HG02970 (cell line): Measurements from ENCODE around the gene ALDH9A1.
A peak's percentile ranks its signal among the peaks of the same experiment; 100 is the strongest.
"Not testable (repeated sequence)": the region's sequence is repeated elsewhere in the genome, so short reads cannot be mapped to it uniquely, and the experiment has no call there.

Source experiments
- ATAC-seq: cut with Tn5 transposase; IDR thresholded peaks from one replicate; pipeline ENCODE4 v1.9.1; 2021; ENCODE audit warnings: mild to moderate bottlenecking, moderate library complexity, moderate number of reproducible peaks; ENCODE audit not compliant: unreplicated experiment, low FRiP score

The ALDH9A1 gene

DNA sequence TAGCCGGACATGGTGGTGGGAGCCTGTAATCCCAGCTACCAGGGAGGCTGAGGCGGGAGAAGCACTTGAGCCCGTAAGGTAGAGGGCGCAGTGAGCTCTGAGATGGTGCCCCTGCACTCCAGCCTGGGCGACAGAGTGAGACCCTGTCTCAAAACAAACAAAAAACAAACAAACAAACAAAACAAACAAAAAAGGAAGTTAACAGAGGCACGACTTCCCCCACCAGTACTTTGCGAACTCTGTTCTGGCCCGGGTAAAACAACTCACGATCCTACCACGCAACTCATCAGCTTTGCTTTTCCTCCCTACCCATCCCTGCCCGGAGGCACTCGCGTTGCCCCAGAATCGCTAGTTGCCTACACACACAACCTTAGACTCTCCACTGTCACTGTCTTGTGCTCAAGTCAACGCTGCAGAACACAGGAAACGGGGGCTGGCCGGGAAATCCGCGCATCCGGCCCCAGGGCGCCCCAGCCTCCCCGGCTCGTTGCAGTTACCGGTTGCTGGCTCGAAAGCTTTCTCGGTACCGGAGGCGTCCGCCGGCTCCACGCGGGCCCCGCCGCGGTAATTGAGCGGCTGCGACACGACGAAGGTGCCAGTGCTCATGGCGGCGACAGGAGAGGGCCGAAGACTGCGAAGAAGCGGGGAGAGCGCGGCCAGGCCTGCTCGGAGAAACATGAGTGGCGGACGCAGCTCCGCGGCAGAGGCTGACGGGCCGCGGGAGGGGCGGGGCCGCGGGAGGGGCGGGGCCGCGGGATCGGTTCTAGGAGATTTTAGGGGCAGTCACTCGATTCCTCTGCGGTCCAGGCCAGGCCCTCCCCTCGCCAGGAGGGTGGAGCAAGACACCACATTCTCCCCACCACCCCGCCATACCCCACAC, at the start of gene ALDH9A1:
ALDH9A1 (minus strand) TSS at position 682 of the 880 bp plus-strand sequence; CDS start at position 678, 4 bp downstream.
- ATAC-seq, result peak; percentile 92

DNA sequence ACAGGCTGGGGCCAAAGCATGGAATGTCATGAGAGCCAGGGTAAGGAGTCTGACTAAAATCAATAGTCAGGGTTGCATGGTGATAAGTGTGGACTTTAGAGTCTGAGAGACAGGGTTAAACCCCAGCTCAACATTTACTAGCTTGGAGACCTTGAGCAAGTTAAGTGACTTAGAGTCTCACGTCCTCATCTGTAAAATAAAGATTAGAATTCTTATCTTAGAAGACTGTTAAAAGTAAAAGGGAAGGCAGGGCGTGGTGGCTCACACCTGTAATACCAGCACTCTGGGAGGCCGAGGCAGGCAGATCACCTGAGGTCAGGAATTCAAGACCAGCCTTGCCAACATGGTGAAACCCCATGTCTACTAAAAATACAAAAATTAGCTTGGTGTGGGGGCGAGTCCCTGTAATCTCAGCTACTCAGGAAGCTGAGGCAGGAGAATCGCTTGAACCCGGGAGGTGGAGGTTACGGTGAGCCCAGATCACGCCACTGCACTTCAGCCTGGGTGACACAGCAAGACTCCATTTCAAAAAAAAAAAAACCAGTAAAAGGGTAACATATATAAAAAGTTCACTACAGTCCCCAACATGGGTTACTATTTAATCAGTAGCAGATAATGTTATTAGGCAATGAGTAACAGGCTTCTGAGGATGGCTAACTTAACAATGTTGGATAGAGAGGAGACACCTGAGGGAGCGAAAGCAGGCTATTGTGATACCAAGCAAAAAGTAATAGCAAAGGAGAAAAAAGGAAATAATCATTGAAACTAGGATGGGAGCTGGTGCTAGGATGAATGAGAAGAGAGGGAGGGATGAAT, 49.5 kb upstream of the ALDH9A1 start:
- ATAC-seq, result no peak

DNA sequence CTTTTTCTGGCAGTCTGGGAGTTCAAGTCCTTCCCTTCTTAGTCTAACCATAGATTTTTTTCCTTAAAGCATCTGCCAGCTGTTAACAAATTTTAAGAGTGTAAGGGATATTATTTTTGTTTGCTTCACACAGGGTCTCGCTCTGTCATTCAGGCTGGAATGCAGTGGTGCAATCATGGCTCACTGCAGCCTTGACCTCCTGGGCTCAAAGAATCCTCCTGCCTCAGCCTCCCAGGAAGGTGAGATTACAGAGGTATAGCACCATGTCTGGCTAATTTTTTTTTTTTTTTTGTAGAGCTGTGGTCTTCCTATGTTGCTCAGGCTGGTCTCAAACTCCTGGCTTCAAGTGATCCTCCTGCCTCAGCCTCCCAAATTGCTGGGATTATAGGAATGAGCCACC, 46.6 kb upstream of the ALDH9A1 start:
- not testable (repeated sequence) for ATAC-seq

DNA sequence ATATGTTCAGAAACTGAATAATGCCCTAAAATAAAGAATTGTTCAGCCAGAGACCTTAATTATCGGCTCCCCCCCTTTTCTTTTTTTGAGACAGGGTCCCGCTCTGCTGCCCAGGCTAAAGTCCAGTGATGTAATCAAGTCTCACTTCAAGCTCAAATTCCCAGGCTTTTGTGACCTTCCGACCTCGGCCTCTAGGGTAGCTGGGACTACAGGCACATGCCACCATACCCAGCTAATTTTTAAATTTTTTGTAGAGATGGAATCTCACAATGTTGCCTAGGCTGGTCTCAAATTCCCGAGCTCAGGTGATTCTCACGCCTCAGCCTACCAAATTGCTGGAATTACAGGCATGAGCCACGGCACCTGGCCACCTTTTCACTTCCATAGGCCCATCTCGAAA, 43.8 kb upstream of the ALDH9A1 start:
- no peak for ATAC-seq

DNA sequence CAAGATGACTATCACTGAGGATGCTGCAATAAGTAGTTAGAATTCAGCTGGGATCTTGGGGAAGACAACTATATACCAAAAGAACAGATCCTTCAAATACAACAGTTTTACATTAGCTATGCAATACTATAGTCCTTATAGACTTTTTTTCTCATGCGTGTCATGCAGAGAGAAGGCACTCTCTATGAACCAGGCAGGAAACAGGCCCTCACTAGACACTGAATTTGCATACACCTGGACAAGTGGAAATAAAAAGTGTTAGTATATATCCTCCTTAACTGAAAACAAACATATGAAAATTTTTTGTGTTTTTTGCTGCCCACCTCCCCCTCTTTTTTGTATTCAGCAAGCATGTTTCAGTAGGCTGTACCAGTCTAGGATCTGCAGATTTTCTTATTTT, 40.4 kb upstream of the ALDH9A1 start:
- ATAC-seq, result peak; percentile 57

DNA sequence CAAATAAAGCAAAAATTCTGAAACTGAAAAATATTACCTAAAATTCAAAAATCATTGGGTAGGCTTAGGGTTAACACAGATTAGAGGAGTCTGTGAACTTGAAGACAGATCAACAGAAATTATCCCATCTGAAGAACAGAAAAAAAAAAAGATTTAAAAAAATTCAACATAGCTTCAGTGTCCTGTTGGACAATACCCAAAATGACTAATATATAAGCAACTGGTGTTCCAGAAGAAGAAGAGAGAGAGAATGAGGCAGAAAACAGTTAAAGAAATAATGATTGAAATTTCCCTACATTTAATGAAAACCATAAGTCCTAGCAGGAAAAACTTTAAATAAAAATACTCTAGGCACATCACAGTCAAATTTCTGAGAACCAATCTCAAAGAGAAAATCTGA, 38.8 kb upstream of the ALDH9A1 start:
- ATAC-seq, result no peak

DNA sequence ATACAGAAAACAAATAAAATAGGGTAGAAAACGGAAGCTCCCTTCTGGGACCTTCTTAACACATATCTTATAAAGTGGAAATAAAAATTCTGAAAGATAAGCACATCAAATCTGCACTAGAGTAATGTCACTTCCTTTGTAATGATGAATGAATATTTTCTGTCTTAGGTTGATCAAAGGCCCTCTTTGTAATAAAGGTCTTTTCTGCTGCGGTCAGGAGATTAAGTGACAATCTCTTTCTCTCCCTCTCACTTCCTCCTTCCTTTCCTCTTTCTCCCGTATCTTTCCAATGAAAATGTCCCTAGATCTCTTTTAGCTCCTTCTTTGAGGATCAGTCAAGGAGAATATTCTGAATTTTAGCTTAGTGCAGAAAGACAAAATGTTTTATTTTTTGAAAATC, 36.5 kb upstream of the ALDH9A1 start:
- no peak for ATAC-seq

DNA sequence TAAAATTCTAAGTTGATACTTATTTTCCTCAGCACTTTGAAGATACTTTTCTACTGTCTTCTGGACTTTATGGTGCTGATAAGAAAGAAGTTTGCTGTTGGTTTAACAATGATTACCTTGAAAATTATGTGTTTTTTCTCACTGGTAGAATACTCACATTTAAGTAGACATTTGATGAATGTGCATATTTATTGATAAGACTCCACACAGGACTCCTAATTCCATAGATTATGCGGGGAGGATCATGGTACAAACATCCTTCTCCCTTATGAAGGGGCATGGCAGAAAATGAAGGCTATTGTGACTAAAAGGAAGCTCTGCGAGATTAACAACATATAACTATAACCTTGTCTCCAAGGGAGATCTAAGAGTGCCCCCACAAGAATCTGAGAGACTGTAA, 28.5 kb upstream of the ALDH9A1 start:
- no peak for ATAC-seq

DNA sequence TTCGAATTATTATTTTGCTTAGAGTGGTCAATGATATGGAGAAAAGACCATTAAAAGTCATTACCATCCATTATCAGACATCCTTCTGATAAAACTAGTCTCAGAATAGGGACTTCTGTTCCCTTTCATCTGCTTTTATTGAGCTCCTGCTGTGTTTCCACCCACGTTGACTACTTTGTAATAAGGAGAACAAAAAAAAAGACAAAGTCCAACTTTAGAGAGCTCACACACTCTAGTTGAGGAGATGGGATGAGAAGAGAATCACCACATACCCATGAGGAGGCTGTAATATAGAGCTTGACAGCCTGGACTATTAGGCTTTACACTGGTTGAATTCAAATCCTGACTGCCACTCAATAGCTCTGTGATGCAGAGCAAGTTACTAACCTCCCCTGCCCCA, 27.8 kb upstream of the ALDH9A1 start:
- ATAC-seq, result no peak

DNA sequence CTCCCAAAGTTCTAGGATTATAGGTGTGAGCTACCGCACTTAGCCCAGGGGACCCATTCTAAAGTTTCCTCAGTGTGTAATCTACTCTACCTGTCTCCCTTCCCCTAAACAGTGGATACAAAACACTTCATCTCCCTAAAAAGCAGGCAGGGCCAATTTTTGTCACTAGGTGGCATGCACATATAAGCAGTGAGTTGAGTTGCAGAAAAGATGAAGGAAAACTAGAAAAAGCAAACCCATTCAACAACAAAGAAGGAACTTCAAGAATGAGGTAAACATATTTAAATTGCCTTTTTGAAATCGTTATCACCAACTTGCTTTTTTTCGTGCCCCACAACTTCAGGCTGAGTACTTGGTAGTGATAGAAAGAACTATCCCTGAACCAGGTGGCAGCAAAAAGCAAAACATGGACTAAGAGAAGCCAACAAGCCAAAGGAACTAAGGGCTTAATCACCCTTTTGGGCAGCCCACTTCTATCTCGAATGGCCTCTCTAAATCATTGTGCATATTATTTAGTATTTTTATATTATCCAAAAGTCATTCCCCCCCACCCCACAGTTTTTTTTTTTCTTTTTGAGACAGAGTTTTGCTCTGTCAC, 19.7 kb upstream of the ALDH9A1 start:
- ATAC-seq, result no peak

DNA sequence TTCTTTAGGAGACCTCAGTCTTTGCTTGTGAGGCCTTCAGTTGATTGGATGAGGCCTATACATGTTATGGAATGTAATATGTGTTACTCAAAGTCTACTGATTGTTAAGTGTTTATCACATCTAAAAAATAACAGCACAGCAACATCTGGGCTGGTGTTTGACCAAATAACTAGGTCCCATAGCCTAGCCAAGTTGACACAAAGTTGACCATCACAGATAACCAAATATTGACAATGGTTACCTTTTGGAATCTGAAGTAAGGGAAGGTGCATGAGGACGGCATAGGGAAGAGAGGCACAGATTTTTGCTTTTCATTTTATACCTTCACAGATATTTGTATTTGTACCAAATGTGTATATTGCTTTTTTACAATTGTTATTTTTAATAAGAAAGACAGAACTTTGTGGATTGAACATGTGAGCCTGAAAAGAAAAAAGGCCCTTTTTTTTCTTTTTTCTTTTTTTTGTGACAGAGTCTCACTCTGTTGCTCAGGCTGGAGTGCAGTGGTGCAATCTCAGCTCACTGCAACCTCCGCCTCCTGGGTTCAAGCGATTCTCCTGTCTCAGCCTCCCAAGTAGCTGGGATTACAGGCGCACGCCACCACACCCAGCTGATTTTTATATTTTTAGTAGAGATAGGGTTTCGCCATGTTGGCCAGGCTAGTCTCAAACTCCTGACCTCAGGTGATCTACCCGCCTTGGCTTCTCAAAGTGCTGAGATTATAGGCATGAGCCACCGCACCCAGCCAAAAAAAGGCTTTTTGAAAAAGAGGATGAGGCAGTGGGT, 18.1 kb upstream of the ALDH9A1 start:
- not testable (repeated sequence) for ATAC-seq

DNA sequence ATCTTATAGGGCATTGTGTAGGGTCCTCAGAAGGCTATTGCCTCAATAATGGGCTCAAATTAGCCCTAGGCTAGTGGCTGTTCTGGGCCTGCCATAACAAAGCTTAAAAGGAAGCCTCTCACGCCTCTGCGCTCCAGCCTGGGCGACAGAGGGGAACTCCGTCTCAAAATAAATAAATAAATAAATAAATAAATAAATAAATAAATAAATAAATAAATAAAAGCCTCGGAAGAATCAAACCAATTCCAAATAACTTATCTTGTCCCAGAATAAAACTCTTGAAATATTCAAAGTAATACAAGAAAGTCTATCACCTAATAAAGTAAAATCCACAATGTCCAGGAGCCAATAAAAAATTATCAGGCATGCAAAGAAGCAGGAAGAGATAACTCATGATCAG, 14.4 kb upstream of the ALDH9A1 start:
- no peak for ATAC-seq

DNA sequence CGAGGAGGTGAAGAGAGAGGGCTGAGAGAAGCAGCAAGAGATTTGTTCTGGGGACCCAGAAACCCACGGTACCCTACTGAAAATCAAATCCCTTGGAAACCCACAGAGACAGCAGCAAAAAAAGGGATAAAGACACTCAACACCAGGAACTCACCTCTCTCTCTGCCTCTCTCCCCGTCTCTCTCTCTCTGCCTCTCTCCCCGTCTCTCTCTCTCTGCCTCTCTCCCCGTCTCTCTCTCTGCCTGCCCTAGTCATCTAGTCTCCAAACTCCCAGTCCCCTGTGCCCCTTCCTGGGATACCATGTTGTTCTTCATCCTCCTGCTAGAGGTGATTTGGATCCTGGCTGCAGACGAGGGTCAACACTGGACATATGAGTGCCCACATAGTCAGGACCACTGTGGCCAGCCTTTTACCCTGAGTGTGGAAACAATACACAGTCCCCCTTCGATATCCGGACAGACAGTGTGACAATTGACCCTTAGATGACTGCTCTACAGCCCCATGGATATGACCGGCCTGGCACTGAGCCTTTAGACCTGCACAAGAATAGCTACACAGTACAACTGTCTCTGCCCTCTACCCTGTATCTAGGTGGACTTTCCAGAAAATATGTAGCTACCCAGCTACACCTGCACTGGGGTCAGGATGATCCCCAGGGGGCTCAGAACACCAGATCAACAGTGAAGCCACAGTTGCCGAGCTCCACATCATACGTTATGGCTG, 9.8 kb upstream of the ALDH9A1 start:
- ATAC-seq, result no peak

DNA sequence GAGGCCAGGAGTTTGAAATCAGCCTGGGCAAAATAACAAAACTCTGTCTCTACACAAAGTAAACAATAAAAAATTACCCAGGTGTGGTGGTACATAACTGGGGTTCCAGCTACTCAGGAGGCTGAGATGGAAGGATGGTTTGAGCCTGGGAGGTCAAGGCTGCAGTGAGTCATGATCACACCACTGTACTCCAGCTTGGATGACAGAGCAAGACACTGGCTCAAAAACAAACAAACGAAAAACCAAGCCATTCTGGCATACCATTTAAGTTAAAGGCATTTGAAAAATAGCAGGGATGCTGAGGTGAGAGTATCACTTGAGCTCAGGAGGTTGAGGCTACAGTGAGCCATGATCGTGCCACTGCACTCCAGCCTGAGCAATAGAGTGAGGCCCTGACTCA, 5.3 kb upstream of the ALDH9A1 start:
- no peak for ATAC-seq

DNA sequence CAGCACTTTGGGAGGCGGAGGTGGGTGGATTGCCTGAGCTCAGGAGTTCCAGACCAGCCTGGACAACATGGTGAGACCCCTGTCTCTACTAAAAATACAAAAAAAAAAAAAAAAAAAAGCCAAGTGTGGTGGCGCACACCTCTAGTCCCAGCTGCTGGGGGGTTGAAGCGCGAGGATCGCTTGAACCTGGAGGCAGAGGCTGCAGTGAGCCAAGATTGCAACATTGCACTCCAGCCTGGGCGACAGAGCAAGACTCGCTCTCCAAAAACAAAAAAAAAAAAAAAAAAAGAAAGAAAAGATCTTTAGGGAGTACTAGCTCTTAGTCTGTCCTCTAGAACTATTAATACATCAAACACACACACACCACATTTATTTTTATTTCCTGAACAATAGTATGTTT, 3.6 kb upstream of the ALDH9A1 start:
- ATAC-seq, result not testable (repeated sequence)

DNA sequence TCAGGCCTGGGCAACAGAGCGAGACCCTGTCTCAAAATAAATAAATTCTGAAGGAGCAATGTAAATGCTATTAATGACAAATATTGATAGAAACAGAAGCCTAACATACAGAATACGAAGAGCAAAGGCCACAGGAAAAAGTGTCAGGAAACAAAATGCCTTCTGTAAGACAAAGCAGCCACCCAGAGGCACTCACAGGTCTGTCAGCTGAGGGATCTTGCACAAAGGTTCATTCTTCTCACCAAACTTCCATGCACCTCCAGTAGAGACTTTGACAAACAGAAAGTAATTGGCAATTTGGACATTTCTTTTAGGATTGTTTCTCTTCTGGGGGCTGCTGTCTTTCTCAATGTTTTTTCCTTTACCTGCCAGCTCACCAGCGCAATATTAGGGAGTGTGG, 1.2 kb upstream of the ALDH9A1 start:
- ATAC-seq, result no peak

DNA sequence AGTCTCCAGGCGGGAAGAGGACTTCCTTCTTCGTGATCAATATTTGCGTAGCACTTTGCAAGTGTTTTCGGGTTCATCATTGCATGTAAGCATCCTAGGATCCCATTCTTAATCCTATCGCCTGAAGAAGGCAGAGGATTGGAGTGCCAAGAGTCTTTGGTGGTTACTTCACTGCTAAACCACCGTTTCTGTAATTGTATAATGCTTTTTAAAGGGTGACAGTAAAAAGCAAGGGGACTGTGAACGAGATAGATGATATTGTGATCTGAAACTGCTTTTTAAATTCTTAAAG, 345 bp upstream of the ALDH9A1 start:
- ATAC-seq, result no peak

DNA sequence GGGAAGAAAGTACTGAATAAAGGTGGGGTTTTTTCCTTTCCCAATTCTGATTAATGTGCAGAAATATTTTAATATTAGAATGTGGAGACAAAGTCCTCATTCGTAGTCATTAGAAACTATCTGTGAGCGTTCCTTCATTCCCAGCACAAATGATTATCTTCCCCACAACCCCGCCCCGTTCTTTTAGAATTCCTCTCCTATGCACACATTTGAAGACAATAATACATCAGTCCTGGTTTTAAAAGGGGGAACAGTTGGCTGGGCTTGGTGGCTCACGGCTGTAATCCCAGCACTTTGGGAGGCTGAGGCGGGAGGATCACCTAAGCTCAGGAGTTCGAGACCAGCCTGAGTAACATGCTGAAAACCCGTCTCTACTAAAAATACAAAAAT, 876 bp downstream of the ALDH9A1 start:
- ATAC-seq, result no peak

DNA sequence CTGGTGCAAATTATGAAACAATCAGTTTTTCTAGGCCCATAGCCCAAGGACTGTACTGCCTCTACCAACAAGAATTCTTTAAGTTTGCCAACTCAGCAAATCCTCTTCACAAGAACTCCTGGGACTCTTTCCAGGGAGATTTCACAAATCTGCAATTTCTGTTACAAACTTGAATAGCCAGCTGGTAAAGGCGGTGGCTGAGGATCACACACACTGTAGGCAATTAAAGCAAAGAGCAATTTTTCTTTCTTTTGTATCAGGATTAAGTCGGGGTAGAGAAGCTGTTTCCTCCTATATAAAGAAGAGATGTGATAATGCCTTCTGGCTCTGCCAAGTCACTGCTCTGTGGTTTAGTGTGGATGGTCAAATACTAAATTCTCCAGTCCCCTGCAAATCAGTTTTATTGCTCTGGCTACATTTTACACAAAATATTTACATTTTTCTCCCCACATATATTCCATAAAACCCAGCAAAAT, 1.7 kb downstream of the ALDH9A1 start:
- no peak for ATAC-seq

DNA sequence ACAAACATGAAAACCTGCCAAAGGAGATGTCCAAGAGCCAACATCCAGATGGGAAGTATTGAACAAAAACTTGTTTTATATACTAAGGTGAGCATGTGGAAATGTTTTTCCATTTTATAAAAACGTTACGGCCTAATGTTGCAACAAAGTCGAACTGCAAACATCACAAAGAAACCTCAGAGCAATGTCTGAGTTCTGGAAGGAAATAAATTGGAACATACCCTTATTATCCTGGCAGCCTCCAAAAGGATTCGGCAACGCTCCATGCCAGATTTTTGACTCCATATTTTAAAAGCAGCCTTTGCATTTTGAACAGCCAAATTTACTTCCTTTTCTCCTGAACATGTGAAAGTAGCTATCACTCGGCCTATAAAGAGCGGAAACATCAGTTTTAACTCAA, 3.3 kb downstream of the ALDH9A1 start:
- no peak for ATAC-seq
